Stimulated activated CD8-positive, alpha-beta memory T cell treated with anti-CD3 and anti-CD28 coated beads, Interleukin-7, amount 100 ng/mL, for 24 hours (primary cell): ENCODE results near the gene ARID3A.
"Not testable (repeated sequence)": the region's sequence is repeated elsewhere in the genome, so short reads cannot be mapped to it uniquely, and the experiment has no call there.

Experiments used
- DNase-seq: peaks from one replicate; pipeline ENCODE4 v3.0.0-alpha.2; 2020; ENCODE audit warnings: low read depth

ARID3A gene, protein sequence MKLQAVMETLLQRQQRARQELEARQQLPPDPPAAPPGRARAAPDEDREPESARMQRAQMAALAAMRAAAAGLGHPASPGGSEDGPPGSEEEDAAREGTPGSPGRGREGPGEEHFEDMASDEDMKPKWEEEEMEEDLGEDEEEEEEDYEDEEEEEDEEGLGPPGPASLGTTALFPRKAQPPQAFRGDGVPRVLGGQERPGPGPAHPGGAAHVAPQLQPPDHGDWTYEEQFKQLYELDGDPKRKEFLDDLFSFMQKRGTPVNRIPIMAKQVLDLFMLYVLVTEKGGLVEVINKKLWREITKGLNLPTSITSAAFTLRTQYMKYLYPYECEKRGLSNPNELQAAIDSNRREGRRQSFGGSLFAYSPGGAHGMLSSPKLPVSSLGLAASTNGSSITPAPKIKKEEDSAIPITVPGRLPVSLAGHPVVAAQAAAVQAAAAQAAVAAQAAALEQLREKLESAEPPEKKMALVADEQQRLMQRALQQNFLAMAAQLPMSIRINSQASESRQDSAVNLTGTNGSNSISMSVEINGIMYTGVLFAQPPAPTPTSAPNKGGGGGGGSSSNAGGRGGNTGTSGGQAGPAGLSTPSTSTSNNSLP

DNA sequence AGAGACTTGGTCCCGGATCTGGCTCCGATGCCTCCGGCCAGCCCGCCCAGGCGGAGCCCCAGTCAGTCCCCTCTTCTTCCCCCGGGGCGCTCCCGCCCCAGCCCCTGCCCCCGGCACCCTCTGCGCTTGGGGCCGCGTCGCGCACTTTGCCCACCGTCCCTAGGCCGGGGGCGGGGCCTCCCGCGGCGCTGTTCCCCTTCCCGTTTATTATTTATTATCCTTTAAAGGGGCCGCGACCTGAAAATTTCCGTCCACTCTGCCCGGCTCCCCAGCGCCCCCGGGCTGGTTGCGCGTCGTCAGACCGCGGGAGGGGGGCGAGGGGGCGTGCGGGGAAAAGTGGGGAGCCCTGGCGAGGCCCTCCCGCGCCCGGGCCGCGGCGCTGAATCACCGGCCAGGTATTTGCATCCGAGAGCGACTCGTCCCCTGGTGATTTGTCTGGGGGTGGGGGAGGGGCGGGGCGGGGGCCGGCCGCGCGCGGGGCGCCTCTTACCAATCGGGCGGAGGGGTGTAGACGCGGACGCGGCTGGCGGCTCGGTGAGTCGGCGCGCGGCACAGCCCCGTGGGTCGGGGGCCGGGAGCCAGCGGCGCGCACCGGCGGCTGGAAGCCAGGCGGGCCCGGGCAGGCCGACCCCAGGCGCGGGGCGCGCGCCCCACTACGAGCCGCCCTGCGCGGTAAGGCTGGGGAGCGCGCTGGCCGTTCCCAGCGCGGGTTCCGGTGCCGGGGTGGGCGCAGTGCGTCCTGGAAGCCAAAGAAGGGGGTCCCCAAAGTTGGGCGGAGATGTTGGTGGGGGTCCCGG, at the start of gene ARID3A:
ARID3A (plus strand) TSS at position 510 of the 797 bp plus-strand sequence. CDS start 3,494 bp downstream, outside the sequence.
- DNase-seq, result no peak

DNA sequence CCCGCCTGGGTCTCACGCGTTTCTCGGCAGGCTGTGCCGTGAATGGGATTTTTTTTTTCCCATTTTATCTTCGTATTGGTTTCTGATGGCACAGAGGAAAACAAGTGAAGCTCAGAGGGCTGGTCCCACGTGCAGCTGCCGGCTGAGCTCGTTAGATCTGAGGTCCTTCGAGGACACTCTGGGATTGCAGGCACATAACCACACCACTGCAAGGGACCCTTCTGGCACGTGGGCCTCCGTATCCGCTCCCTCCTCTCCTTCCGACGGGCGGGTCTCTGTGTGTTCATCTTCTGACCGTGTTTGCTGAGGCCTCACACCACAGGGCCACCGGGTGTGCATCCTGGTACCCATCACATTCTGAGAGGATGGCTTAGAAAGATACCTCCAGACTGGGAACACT, 49.7 kb upstream of the ARID3A start:
- DNase-seq, result no peak

DNA sequence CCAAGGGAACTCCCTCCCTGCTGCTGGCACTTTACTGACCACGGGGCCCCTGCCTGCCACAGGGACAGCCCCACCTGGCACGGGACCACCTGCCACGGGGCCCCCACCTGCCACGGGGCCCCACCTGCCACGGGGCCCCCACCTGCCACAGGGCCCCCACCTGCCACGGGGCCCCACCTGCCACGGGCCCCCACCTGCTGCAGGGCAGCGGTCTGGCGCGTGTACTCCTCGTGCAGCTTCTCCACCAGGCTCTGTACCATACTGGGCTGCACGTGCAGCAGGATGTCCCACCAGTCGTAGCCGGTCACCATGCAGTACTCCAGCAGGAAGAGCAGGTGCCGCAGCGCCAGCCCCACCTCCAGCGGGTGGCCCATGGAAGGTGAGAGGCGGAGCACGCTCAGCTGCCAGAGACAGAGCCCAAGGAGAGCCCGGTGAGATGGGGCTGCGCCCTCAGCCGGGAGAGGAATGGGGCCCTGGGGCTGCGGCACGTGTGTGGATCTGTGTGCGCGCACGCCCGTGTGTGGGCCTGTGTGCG, 49.0 kb upstream of the ARID3A start:
- no peak for DNase-seq

DNA sequence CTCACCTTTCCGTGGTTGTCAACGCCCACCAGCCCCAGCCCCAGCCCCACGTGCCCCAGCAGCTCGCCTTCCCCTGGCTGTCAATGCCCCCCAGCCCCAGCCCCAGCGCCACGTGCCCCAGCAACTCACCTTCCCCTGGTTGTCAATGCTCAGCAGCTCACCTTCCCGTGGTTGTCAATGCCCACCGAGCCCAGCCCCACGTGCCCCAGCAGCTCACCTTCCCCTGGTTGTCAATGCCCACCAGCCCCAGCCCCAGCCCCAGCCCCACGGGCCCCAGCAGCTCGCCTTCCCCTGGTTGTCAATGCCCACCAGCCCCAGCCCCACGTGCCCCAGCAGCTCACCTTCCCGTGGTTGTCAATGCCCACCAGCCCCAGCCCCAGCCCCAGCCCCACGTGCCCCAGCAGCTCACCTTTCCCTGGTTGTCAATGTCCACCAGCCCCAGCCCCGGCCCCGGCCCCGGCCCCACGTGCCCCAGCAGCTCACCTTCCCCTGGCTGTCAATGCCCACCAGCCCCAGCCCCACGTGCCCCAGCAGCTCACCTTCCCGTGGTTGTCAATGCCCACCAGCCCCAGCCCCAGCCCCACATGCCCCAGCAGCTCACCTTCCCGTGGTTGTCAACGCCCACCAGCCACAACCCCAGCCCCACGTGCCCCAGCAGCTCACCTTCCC, 47.7 kb upstream of the ARID3A start:
- DNase-seq, result not testable (repeated sequence)

DNA sequence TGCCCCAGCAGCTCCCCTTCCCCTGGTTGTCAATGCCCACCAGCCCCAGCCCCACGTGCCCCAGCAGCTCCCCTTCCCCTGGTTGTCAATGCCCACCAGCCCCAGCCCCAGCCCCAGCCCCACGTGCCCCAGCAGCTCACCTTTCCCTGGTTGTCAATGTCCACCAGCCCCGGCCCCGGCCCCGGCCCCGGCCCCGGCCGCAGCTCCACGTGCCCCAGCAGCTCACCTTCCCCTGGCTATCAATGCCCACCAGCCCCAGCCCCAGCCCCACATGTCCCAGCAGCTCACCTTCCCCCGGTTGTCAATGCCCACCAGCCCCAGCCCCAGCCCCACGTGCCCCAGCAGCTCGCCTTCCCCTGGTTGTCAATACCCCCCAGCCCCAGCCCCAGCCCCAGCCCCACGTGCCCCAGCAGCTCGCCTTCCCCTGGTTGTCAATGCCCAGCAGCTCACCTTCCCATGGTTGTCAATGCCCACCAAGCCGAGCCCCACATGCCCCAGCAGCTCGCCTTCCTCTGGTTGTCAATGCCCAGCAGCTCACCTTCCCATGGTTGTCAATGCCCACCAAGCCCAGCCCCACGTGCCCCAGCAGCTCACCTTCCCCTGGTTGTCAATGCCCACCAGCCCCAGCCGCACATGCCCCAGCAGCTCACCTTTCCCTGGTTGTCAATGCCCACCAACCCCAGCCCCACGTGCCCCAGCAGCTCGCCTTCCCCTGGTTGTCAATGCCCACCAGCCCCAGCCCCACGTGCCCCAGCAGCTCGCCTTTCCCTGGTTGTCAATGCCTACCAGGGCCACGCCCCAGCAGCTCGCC, 46.9 kb upstream of the ARID3A start:
- not testable (repeated sequence) for DNase-seq

DNA sequence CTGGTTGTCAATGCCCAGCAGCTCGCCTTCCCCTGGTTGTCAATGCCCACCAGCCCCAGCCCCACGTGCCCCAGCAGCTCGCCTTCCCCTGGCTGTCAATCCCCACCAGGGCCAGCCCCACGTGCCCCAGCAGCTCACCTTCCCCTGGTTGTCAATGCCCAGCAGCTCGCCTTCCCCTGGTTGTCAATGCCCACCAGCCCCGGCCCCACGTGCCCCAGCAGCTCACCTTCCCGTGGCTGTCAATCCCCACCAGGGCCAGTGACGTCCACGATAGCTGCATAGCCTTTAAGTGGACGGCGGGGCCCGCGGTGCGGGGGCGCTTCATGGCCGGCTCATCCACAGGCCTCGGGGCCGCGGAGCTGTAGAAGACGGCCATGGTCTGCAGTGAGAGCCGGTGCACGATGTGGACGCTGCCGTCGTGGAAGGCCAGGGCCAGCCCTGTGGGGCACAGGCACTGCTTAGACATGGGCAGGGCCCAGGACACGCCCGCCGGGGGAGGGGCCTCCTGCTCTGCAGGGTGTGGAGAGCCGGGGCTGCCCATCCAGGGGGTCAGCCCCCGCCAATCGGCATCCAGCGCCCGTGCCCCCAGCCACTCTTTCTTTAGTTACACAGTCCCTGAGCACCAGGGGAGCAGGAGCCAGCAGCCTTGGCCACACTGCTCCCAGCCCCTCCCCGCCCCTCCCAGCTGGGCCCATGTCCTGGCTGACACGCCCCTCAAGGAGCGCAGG, 46.0 kb upstream of the ARID3A start:
- DNase-seq, result no peak

DNA sequence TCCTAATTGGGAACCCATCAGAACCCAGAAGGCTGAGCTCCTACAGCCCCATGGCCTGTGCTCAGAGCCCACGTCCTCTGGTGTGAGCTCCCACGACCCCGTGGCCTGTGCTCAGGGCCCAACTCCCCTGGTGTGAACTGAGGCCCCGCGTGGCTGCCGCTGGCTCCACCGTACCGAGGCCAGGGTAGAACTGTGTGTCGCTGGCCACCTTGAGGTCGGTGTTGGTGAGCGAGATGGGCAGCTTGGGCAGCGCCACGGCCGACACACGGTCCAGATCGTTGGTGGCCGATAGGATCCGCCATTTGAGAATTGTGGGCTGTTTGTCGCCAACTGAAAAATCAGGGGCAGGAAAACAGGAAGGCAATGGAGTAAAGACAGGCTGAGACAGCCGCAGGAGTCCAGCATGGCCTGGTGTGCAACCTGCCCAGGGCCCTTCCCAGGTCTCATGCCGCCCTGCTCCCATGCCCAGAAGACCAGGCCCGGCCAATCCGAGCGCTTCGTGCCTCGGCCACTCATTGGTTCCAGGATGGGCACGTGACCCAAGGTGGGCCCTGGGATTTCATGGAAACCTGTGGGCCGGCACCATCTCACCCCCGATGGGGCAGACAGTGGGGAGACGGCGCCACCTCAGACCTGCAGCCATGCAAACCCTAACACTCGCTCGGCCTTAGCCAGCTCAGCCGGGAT, 44.3 kb upstream of the ARID3A start:
- no peak for DNase-seq

DNA sequence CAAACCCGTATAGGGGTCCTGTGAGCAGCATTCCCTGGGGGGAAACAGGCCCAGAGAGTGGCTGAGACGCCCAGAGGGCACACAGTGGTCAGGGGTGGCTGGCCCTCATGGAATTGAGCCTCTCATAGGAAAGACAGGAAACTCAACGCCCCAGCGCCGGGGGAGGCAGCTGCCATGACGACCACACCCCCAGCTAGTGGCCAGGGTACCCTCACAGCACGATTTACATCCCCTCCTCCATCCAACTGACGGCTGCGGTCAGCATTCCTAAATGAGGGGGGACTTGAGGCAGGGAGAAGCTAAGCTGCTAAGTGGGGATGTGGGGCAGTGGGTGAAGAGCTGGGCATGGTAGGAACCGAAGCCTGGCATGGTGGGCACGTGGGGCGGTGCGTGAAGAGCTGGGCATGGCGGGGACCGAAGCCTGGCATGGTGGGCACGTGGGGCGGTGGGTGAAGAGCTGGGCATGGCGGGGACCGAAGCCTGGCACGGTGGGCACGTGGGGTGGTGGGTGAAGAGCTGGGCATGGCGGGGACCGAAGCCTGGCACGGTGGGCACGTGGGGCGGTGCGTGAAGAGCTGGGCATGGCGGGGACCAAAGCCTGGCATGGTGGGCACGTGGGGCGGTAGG, 42.9 kb upstream of the ARID3A start:
- DNase-seq, result no peak

DNA sequence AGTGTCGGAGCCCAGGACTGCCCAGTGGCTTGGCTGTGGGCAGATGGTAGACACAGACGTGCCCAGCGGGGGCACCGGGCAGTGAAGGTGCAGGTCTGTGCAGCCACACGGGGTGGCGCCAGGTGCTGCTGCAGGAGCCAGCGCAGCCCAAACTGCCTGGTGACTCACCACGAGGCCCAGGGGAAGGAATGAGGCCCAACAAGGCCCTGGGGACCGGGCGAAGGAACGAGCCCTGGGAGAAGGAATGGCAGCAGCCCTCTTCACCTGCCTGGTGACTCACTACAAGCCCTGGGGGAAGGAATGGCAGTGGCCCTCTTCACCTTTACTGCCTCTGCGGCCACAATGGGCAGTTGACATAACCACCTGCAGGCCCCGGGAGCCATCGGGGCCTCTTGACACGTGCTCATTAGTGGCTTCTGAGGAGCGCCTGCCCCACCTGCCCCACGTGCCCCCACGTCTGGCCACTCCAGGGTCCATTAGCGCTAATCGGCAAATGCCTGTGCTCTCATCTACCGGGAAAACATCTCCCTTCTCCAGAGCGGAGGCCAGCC, 42.1 kb upstream of the ARID3A start:
- DNase-seq, result no peak

DNA sequence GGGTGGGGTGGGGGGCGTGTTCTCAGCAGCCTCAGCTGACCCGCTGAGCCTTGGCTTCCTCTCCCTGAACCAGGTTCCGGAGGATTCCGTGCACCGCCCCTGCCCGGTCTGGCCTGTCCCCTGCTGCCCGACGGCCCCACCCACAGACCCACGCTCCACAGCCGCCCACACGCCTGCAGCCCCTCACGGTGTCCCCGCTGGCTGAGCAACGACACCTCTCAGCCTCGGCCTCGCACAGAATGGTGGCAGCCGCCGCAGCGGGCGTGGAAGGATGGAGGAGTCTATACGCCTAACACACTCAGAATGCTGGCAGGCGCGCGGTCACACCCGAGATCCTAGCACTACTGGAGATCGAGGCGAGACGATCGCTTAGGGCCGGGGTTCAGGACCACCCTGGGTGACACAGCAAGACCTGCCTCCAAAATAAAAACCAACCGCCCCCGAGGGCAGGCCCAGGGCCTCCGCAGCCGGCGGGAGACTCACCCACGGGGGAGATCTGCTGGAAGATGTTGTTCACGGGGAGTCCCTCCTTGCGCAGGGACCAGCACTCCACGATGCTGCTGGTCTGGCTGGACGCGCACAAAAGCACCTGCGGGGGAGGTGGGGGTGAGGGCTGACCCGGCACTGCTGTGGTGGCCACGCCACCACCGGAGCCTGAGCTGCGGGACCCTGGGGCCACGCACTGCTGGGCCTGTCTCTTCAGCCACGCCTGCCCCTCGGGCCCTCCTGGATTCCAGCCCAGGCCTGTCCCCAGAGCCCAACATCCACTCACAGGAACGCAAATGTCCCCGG, 41.2 kb upstream of the ARID3A start:
- no peak for DNase-seq

DNA sequence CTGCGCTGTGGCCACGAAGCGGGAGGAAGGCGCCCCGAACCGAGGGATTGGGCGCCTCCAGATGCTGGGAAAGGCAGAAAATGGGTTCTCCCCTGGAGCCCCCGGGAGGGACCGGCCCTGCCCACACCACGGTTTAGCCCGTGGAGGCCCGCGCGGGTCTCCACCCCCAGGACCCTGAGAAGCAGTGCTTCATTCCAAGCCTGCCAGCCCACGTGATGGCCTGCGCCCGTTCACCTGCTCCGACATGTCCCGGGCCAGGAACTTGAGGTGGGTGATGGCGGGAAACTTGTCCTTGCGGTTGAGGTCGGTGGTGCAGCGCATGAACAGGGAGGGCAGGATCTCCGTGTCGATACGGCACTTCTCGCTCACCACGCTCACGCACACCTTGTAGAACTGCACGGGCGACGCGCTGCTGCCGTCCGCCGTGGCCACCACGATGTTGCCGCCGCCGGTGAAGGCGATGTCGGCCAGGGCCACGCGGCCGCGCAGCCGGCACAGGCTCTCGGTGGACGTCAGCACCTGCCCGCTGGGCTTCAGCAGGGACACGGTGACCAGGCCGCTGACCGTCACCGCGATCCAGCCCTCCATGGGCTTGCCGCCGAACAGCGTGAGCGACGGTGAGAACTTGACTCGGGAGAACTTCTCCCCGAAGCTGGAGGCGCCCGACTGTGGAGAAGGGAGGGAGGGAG, 40.2 kb upstream of the ARID3A start:
- no peak for DNase-seq

DNA sequence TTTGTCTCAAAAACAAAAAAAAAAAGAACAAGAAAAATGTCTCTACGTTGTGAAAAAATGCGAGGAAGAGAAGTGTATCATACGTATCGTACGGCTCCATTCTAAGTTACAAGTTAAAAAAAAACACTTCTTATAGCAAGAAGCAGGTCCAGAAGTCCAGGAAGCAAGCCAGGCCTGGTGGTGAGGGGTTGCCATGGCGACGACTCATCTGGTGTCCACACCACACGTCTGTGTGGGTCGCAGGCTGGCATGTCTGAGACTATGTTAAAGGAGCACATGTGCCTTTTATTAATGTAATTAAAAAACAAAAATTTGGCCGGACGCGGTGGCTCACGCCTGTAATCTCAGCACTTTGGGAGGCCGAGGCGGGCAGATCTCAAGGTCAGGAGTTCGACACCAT, 38.8 kb upstream of the ARID3A start:
- DNase-seq, result no peak

DNA sequence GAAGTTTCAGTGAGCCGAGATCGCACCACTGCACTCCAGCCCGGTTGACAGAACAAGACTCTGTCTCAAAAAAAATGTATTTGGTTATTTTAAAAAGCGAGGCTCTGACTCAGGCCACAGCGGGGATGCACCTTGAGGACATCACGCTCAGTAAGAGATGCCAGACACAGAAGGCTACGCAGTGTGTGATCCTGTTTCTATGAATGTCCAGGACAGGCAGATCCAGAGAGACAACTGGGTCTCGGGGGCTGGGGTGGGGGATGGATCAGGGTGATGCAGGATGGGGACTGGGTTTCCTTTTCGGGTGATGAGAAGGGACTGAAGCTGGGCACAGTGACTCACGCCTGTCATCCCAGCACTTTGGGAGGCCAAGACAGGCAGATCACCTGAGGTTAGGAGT, 38.2 kb upstream of the ARID3A start:
- DNase-seq, result no peak

DNA sequence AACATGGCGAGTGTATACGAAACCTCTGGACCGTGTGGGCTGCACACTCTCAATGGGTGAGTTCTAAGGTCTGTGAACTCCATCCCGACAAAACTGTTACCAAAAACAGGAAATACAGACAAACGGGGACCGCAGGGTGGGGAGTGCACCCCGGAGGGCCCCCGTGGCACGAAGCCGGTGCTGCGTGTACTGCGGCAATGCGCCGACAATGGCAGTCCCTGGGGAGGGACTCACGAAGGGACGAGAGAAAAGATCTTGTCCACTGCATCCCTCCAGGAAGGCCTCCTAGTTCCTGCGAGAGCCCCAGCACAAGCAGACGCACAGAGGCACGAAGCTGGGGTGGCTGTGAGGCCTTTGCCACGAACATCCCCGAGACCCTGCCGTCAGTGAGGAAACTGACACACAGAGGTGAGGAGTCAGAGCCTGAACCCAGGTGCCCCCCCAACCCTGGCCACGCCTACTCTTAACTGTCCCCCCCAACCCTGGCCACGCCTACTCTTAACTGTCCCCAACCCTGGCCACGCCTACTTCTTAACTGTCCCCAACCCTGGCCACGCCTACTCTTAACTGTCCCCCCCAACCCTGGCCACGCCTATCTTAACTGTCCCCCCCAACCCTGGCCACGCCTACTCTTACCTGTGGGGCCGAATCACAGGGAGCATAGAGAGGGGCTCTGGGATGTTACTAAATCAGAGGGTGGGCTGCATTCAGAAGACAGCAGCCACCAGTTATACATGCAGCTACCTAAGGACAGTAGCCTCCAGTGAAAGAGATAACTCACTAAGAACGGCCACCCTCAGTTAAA, 37.1 kb upstream of the ARID3A start:
- DNase-seq, result no peak

DNA sequence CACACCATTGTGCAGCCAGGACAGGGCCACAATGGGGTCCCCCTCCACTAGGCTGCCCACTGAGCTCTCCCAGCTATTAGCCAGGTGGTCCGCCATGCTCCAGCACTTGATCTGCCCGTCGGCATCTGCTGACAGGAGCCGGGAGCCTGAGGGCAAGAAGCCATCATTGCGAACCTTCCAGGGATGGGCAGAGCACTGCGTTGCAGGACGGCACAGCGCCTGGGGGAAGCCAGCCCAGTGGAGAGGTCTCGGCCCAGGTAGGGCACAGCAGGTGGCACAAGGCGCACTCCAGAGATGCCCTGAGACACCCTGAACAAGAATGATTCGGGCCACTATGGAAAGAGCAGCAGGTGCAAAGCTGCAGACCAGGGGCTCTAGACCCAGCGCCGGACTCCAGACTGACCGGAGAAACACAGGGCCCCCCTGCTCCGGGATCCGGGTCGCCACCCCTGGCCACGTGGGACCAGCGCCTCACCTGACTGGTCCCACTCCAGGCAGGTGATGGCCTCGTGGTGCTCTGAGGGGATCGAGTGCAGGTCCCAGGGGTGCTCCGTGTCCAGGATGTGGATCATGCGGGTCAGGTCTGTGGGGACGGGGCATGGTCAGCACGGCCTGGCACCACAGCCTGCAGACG, 36.1 kb upstream of the ARID3A start:
- DNase-seq, result no peak

DNA sequence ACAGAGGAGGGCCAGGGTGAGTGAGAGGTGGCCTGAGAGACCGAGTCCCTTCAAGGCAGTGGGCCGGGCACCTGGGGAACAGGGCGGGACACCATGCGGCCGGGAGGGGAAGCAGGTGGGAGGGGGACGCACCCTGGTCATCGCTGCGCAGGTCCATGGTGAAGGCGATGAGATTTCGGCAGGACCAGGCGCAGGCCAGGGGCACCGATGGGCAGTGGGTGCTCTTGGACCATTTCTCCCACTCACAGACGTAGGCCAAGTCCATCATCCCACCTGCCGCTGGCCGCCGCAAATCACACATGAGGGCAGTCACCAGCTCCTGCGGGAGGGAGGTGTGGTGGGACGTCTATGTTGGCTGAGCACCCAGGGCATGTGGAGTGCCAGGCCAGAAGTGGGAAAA, 35.0 kb upstream of the ARID3A start:
- DNase-seq, result no peak
